Body of pancreas (tissue), 4 donors: ENCODE results near the gene CLK3. TPM values are rescaled to one million over a fixed set of nuclear protein-coding genes. Genes with fewer than 3 reads are reported as not detected.

Source experiments
- ATAC-seq: fragments of 150-250 bp; one replicate; pipeline ENCODE4 v1.9.1; 2016
- DNase-seq, 4 donors: peaks; one replicate each; pipeline ENCODE4 v3.0.0-alpha.2; 2019
- H3K27ac ChIP-seq, 4 donors: fragments of 200-600 bp; sonication (generic); 1 replicate in 3 of 4; 2 replicates in 1 of 4; pipeline versions ENCODE4 v1.5.1 to v1.6.1; 2016 to 2019; ENCODE audit warnings: mild to moderate bottlenecking in 1 of 4, mixed read lengths in 1 of 4, moderate library complexity in 1 of 4
- H3K27me3 ChIP-seq, 2 donors: fragments of 200-600 bp; sonication (generic); one replicate each; pipeline ENCODE4 v1.6.0; 2016; ENCODE audit warnings: mild to moderate bottlenecking in 1 of 2
- H3K36me3 ChIP-seq, 2 donors: fragments of 200-600 bp; sonication (generic); replicated peaks in 1 of 2; 2 replicates each; pipeline ENCODE4 v1.5.1; 2016; ENCODE audit warnings: low read depth in 2 of 2; ENCODE audit not compliant: insufficient read depth in 1 of 2
- H3K4me1 ChIP-seq: fragments of 200-600 bp; sonication (generic); one replicate; pipeline ENCODE4 v1.6.0; 2016
- H3K4me3 ChIP-seq, 2 donors: fragments of 200-600 bp; sonication (generic); 1 replicate in 1 of 2; 2 replicates in 1 of 2; pipeline ENCODE4 v1.5.1; 2016 to 2019
- H3K9me3 ChIP-seq, 3 donors: fragments of 200-600 bp; sonication (generic); 1 replicate in 2 of 3; 2 replicates in 1 of 3; pipeline ENCODE4 v1.5.1; 2016
- CTCF ChIP-seq, 7 experiments: fragments of 450-650 bp in 4 of 7; fragments of 200-600 bp in 3 of 7; sonication (generic) in 3 of 7; IDR thresholded peaks; one replicate each; pipeline ENCODE4 v1.5.1; 2016 to 2019; ENCODE audit warnings: antibody characterized with exemption in 7 of 7
- POLR2A ChIP-seq, 3 donors: fragments of 450-650 bp; IDR thresholded peaks; one replicate each; pipeline ENCODE4 v1.6.1; 2016; ENCODE audit warnings: antibody characterized with exemption in 3 of 3, mild to moderate bottlenecking in 2 of 3
- WGBS, 2 donors: methylation state at CpG; one replicate each; pipeline ENCODE4 v1.1.5; 2017; 5-methylcytosine and 5-hydroxymethylcytosine counted together
- intact Hi-C: fragments of 100-400 bp; cut with DNase I; formaldehyde crosslinking; loops from one replicate; pipeline ENCODE4 v1.15.1; 2023
- total RNA-seq, 2 donors: library from RNA; depleted of rRNA; stranded (reverse); fragments of >200 nt; gene quantifications; one replicate each; pipeline ENCODE4 v1.1.0, GENCODE V29; 2016

The CLK3 gene
- total RNA-seq, 2 donors from 2014 or later: 48.0 to 126 TPM

GRCh38 chr15:74612677-74613076 is 3.0 kb upstream of the CLK3 start:
- DNase-seq (no peak), ATAC-seq (no peak)
- TF ChIP-seq POLR2A (IDR thresholded peaks at IDR 0.05): no peak
- TF ChIP-seq CTCF (IDR thresholded peaks at IDR 0.05): no peak
- Histone ChIP-seq H3K4me1 (peaks cover 36% of the 10 kb centered on the region), H3K4me3 (no peak overlapping the region), H3K9me3 (no peaks in the 10 kb centered on the region), H3K36me3 (no peaks in the 10 kb centered on the region), H3K27ac (no peak overlapping the region), H3K27me3 (no peaks in the 10 kb centered on the region)
- intact Hi-C loops: no loop called here
- WGBS, 2 donors: 85% methylated on average over 1 to 2 of the region's 2 CpGs

- Histone ChIP-seq H3K9me3 (no peaks in the 10 kb centered on the region), H3K36me3 (no peaks in the 10 kb centered on the region), H3K4me3 (no peak overlapping the region), H3K27ac (peak overlapping the region in 1 of 4 donors; percentile 98), H3K27me3 (no peaks in the 10 kb centered on the region), H3K4me1 (peaks cover 43% of the 10 kb centered on the region)
- WGBS, 2 donors: 61 to 62% methylated on average over 5 to 6 of the region's 6 CpGs
- DNase-seq (no peak), ATAC-seq (no peak)
- TF ChIP-seq POLR2A (IDR thresholded peaks at IDR 0.05): no peak
- intact Hi-C loops: no loop called here
These were observed 2.3 kb upstream of the CLK3 start for GRCh38 chr15:74613089-74613952.

GRCh38 chr15:74613953-74614743 is 1.5 kb upstream of the CLK3 start:
- intact Hi-C loops: no loop called here
- DNase-seq (no peak), ATAC-seq (no peak)
- Histone ChIP-seq H3K27ac (peak overlapping the region; percentile 95 to 98 (median 98)), H3K9me3 (no peaks in the 10 kb centered on the region), H3K4me1 (peaks cover 51% of the 10 kb centered on the region), H3K4me3 (peak overlapping the region; percentile 63 to 95), H3K27me3 (no peaks in the 10 kb centered on the region), H3K36me3 (no peaks in the 10 kb centered on the region)
- TF ChIP-seq CTCF (IDR thresholded peaks at IDR 0.05): no peak
- no peak for TF ChIP-seq POLR2A (IDR thresholded peaks at IDR 0.05)
- 33 to 39% methylated on average over 32 to 38 of the region's 38 CpGs for WGBS, 2 donors

GRCh38 chr15:74614744-74615507 is 710 bp upstream of the CLK3 start:
- peak; percentile 70 to 80 (median 75) for DNase-seq
- WGBS, 2 donors: 0 to 1% methylated on average over 27 to 73 of the region's 76 CpGs
- TF ChIP-seq POLR2A (IDR thresholded peaks at IDR 0.05) (no peak), CTCF (IDR thresholded peaks at IDR 0.05) (no peak)
- H3K4me1 ChIP-seq: peaks cover 49% of the 10 kb centered on the region
- ATAC-seq: peak; percentile 57
- peaks cover 0 to 2% of the 10 kb centered on the region in 2 donors for H3K36me3 ChIP-seq
- H3K27ac ChIP-seq: peak overlapping the region; percentile 95 to 98 (median 98)
- intact Hi-C loops: no loop called here
- no peaks in the 10 kb centered on the region for H3K9me3 ChIP-seq
- H3K4me3 ChIP-seq: peak overlapping the region; percentile 63 to 95
- H3K27me3 ChIP-seq: no peaks in the 10 kb centered on the region
